GM10266 (cell line): ENCODE data around the gene NFIB.

Experiments used
- DNase-seq: peaks from one replicate; pipeline ENCODE4 v3.0.0; 2012; ENCODE audit errors: extremely low spot score
- CTCF ChIP-seq: IDR thresholded peaks from 2 replicates; pipeline ENCODE4 v1.5.1; 2012; ENCODE audit warnings: mild to moderate bottlenecking, low read depth; ENCODE audit not compliant: control insufficient read depth, insufficient read depth; ENCODE audit errors: missing control alignments

NFIB gene

GRCh38 chr9:14269916-14270315, 44.0 kb downstream of the NFIB start:
- no peak for DNase-seq
- TF ChIP-seq CTCF = no peak

GRCh38 chr9:14263707-14264483, 50.0 kb downstream of the NFIB start:
- DNase-seq = no peak
- TF ChIP-seq CTCF = no peak

- TF ChIP-seq CTCF = no peak
- no peak for DNase-seq
Measured at GRCh38 chr9:14262827-14263226, 51.1 kb downstream of the NFIB start.

GRCh38 chr9:14261616-14262015, 52.3 kb downstream of the NFIB start:
- no peak for DNase-seq
- no peak for TF ChIP-seq CTCF

- no peak for DNase-seq
- no peak for TF ChIP-seq CTCF
Measured at GRCh38 chr9:14260101-14260500, 53.8 kb downstream of the NFIB start.

- no peak for DNase-seq
- TF ChIP-seq CTCF = no peak
Measured at GRCh38 chr9:14258660-14259239, 55.2 kb downstream of the NFIB start.

- no peak for TF ChIP-seq CTCF
- no peak for DNase-seq
Measured at GRCh38 chr9:14258156-14258555, 55.8 kb downstream of the NFIB start.
